ENCODE measurements around the gene ZNF821. TPM values are rescaled to one million over a fixed set of nuclear protein-coding genes. Genes with fewer than 3 reads are reported as not detected.
A peak's percentile ranks its signal among the peaks of the same experiment; 100 is the strongest.
"Not testable (repeated sequence)": the region's sequence is repeated elsewhere in the genome, so short reads cannot be mapped to it uniquely, and the experiment has no call there.

ZNF821 gene
- total RNA-seq, 3 donors from 2014 or later = 3.7 to 11.1 (median 9.8) TPM

- H3K9me3 ChIP-seq = no peaks in the 10 kb centered on the region
Measured at GRCh38 chr16:71826533-71827017, 57.4 kb downstream of the ZNF821 start.

GRCh38 chr16:71817155-71817500 lies 66.9 kb downstream of the ZNF821 start:
- peak overlapping the region; percentile 70 to 78 for H3K27ac ChIP-seq
- DNase-seq (ENCODE audit: low spot score in 2 of 2); H3K27me3 ChIP-seq; H3K36me3 ChIP-seq; intact Hi-C loops (cut with DNase I; ENCODE audit: low total_unique reads); H3K4me1 ChIP-seq; H3K4me3 ChIP-seq; H3K9me3 ChIP-seq: not testable (repeated sequence)

More at GRCh38 chr16:71826533-71827017, 57.4 kb downstream of the ZNF821 start:
- H3K4me1 ChIP-seq = no peaks in the 10 kb centered on the region
- H3K4me3 ChIP-seq = no peak overlapping the region
- no peaks in the 10 kb centered on the region for H3K27me3 ChIP-seq
- DNase-seq (ENCODE audit: low spot score in 2 of 2) = no peak
- H3K36me3 ChIP-seq = no peaks in the 10 kb centered on the region
- intact Hi-C loops (cut with DNase I; ENCODE audit: low total_unique reads) = no loop called here
- H3K27ac ChIP-seq = no peak overlapping the region
- TF ChIP-seq POLR2AphosphoS5 (IDR thresholded peaks at IDR 0.05) = no peak

- no peak for DNase-seq (ENCODE audit: low spot score in 2 of 2)
- Histone ChIP-seq H3K9me3 (no peaks in the 10 kb centered on the region), H3K27ac (peak overlapping the region; percentile 98 to 99), H3K36me3 (no peaks in the 10 kb centered on the region), H3K27me3 (no peaks in the 10 kb centered on the region), H3K4me3 (no peak overlapping the region), H3K4me1 (peaks cover 4 to 5% of the 10 kb centered on the region in 2 donors)
- intact Hi-C loops (cut with DNase I; ENCODE audit: low total_unique reads) = no loop called here
- no peak for TF ChIP-seq CTCF (IDR thresholded peaks at IDR 0.05)
- no peak for TF ChIP-seq POLR2A (IDR thresholded peaks at IDR 0.05)
- TF ChIP-seq POLR2AphosphoS5 (IDR thresholded peaks at IDR 0.05) = peak in 1 of 3 donors; percentile 11
Measured at GRCh38 chr16:71811261-71811803, 72.7 kb downstream of the ZNF821 start.

- DNase-seq (ENCODE audit: low spot score in 2 of 2); H3K27me3 ChIP-seq; H3K4me3 ChIP-seq; H3K36me3 ChIP-seq; H3K4me1 ChIP-seq; H3K9me3 ChIP-seq; intact Hi-C loops (cut with DNase I; ENCODE audit: low total_unique reads): not testable (repeated sequence)
- H3K27ac ChIP-seq = peak overlapping the region; percentile 98 to 99
Measured at GRCh38 chr16:71810155-71810530, 73.8 kb downstream of the ZNF821 start.

Other genes starting within 250 kb of the ZNF821 start
- 10 to 100 TPM; 12.5 to 16.1 (median 15.5) TPM for gene PHLPP2, start 159.5 kb downstream of the ZNF821 start, total RNA-seq
- gene AP1G1, start 75.3 kb downstream of the ZNF821 start, total RNA-seq = 100 to 1,000 TPM in 1 of 3 donors, 10 to 100 TPM in 2; 65.8 to 121 (median 95.7) TPM
- gene ATXN1L, start 38.2 kb downstream of the ZNF821 start, total RNA-seq = 10 to 100 TPM; 19.3 to 41.1 (median 28.0) TPM
- 100 to 1,000 TPM; 217 to 303 (median 253) TPM for gene IST1, start 11.3 kb upstream of the ZNF821 start, total RNA-seq
- under 1 TPM; under 0.01 to 0.80 (median 0.73) TPM for gene PKD1L3, start 116.2 kb upstream of the ZNF821 start, total RNA-seq
- 1 to 10 TPM; 4.0 to 7.8 (median 6.2) TPM for gene DHODH, start 124.6 kb upstream of the ZNF821 start, total RNA-seq
- 100 to 1,000 TPM in 1 of 3 donors, 10 to 100 TPM in 2; 24.5 to 543 (median 61.9) TPM for gene HP, start 170.3 kb upstream of the ZNF821 start, total RNA-seq
- gene HPR, start 179.0 kb upstream of the ZNF821 start, total RNA-seq = 1 to 10 TPM in 1 of 3 donors, under 1 TPM in 1, not detected in 1; 0.59 to 1.1 TPM
- 10 to 100 TPM in 1 of 3 donors, 1 to 10 TPM in 2; 7.2 to 16.4 (median 8.8) TPM for gene TXNL4B, start 209.4 kb upstream of the ZNF821 start, total RNA-seq
- 10 to 100 TPM; 50.2 to 60.6 (median 53.7) TPM for gene DHX38, start 209.7 kb upstream of the ZNF821 start, total RNA-seq

All from breast epithelium (tissue), 4 donors.